HG03045 (cell line): ENCODE data around the gene RUFY2.
A peak's percentile ranks its signal among the peaks of the same experiment; 100 is the strongest.
"Not testable (repeated sequence)": the region's sequence is repeated elsewhere in the genome, so short reads cannot be mapped to it uniquely, and the experiment has no call there.

ENCODE experiments used
- ATAC-seq: cut with Tn5 transposase; IDR thresholded peaks from one replicate; pipeline ENCODE4 v1.9.1; 2021; ENCODE audit warnings: mild to moderate bottlenecking, moderate library complexity; ENCODE audit not compliant: unreplicated experiment

Gene RUFY2

GRCh38 chr10:68406815-68407548 is at the start of gene RUFY2:
Gene RUFY2, minus strand, starts transcription at chr10:68407277. Its CDS starts 88 bp downstream, at chr10:68407189.
- peak; percentile 95 for ATAC-seq

GRCh38 chr10:68449698-68450097 is 42.6 kb upstream of the RUFY2 start:
- not testable (repeated sequence) for ATAC-seq

GRCh38 chr10:68446179-68446578 is 39.1 kb upstream of the RUFY2 start:
- no peak for ATAC-seq

GRCh38 chr10:68442971-68443370 is 35.9 kb upstream of the RUFY2 start:
- no peak for ATAC-seq

GRCh38 chr10:68440898-68441297 is 33.8 kb upstream of the RUFY2 start:
- no peak for ATAC-seq

- no peak for ATAC-seq
These were observed 28.7 kb upstream of the RUFY2 start for GRCh38 chr10:68435803-68436202.

- no peak for ATAC-seq
These were observed 27.6 kb upstream of the RUFY2 start for GRCh38 chr10:68434657-68435056.

GRCh38 chr10:68428396-68429104 is 21.5 kb upstream of the RUFY2 start:
- ATAC-seq, result no peak

- no peak for ATAC-seq
These were observed 17.5 kb upstream of the RUFY2 start for GRCh38 chr10:68424454-68425014.

GRCh38 chr10:68423522-68423921 is 16.4 kb upstream of the RUFY2 start:
- no peak for ATAC-seq

GRCh38 chr10:68419376-68419775 is 12.3 kb upstream of the RUFY2 start:
- no peak for ATAC-seq

- no peak for ATAC-seq
These were observed 1.9 kb upstream of the RUFY2 start for GRCh38 chr10:68408898-68409518.

- ATAC-seq, result peak; percentile 48
These were observed 814 bp downstream of the RUFY2 start for GRCh38 chr10:68406111-68406814.

GRCh38 chr10:68403701-68404100 is 3.4 kb downstream of the RUFY2 start:
- ATAC-seq, result no peak

GRCh38 chr10:68402276-68402675 is 4.8 kb downstream of the RUFY2 start:
- no peak for ATAC-seq

GRCh38 chr10:68397005-68397404 is 10.1 kb downstream of the RUFY2 start:
- no peak for ATAC-seq

GRCh38 chr10:68385740-68386139 is 21.3 kb downstream of the RUFY2 start:
- no peak for ATAC-seq

GRCh38 chr10:68371604-68372003 is 35.5 kb downstream of the RUFY2 start:
- no peak for ATAC-seq

GRCh38 chr10:68367121-68367520 is 40.0 kb downstream of the RUFY2 start:
- no peak for ATAC-seq

- no peak for ATAC-seq
These were observed 40.5 kb downstream of the RUFY2 start for GRCh38 chr10:68366600-68366999.

- no peak for ATAC-seq
These were observed 41.5 kb downstream of the RUFY2 start for GRCh38 chr10:68365611-68366010.
